Embryonic facial prominence (tissue), 1 donor: ENCODE data around the gene ITGB3BP.
"Not testable (repeated sequence)": the region's sequence is repeated elsewhere in the genome, so short reads cannot be mapped to it uniquely, and the experiment has no call there.

ENCODE experiments used
- DNase-seq: peaks from one replicate; pipeline ENCODE4 v3.0.0-alpha.2; 2016; ENCODE audit errors: extremely low spot score

The ITGB3BP gene

GRCh38 chr1:63506782-63507181 lies 16.2 kb downstream of the ITGB3BP start:
- no peak for DNase-seq

DNA sequence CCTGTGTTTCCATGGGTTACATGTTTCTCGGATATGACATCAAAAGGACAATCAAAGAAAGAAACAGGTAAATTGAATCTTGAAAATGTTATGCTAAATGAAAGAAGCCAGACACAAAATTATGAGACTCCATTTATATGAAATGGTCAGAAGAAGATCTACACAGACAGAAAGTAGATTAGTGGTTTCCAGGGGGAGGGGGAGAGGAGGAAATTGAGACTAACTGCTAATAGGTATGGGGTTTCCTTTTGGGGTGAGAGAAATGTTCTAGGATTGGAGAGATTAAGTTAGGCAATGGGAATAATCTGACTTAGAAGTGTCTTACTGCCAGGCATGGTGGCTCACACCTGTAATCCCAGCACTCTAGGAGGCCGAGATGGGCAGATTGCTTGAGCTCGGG lies 21.8 kb downstream of the ITGB3BP start:
- no peak for DNase-seq

DNA sequence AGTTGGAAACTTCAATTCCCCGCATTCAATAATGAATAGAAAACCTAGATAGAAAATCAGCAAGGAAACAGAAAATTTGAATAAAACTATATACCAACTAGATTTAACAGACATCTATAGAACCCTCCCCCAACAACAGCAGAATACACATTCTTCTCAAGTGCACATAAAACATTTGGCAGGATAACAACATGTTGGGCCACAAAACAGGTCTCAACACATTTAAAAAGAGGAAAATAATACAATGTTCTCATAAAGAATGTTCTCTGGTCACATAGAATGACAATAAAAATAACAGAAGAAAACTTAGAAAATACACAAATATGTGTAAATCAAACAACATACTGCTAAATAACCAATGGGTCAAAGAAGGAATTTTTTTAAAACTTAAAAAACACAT lies 24.9 kb downstream of the ITGB3BP start:
- no peak for DNase-seq

- no peak for DNase-seq
Observed at GRCh38 chr1:63497577-63497976, 25.4 kb downstream of the ITGB3BP start.

GRCh38 chr1:63487336-63488065 lies 35.5 kb downstream of the ITGB3BP start:
- DNase-seq: peak; percentile 11

DNA sequence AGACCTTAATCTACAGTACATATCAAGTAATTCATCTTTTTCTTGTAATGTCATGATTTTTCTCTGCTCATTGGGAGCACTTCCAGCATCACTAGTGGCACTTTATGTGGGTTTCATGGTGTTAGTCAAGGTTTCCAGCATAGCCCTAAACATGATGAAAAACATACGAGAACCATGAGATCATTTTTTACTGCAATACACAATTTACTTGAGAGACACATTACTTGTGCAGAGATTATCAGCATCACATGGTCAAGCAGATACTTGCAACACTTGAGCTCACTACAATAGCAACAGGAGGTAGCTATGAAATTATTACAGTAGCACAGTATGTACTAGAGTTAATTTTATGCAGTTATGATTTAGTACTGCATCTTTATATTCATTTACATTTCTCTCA lies 36.4 kb downstream of the ITGB3BP start:
- DNase-seq: no peak

DNA sequence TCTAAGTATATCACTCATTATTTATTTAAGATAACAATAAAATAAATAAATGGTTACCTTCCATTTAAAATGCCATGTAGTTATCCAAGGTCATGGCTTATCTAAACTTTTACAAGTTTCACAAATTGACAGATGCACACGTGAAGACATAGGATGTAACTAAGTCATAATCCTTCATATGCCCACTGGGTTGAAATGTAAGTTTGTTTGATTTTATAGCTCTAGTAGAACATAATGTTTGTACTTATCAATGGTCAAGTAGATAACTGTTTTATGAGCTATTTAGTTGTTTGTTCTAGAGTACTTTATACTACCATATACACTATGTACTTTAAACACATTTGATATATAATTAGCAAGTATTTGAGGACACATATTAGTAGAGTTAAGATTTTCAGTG lies 43.0 kb downstream of the ITGB3BP start:
- no peak for DNase-seq

DNA sequence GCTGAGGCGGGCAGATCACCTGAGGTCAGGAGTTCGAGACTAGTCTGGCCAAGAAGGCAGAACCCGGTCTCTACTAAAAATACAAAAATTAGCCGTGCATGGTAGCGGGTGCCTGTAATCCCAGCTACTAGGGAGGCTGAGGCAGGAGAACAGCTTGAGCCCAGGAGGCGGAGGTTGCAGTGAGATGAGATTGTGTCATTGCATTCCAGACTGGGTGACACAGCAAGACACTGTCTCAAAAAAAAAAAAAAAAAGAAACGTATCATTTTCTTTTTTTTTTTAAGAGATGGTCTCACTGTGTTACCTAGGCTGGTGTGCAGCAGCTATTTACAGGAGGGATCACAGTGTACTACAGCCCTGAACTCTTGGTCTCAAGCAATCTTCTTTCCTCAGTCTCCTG lies 47.3 kb downstream of the ITGB3BP start:
- no peak for DNase-seq

- DNase-seq: not testable (repeated sequence)
Observed at GRCh38 chr1:63468683-63469082, 54.3 kb downstream of the ITGB3BP start.

GRCh38 chr1:63466759-63467158 lies 56.3 kb downstream of the ITGB3BP start:
- no peak for DNase-seq

GRCh38 chr1:63466181-63466580 lies 56.8 kb downstream of the ITGB3BP start:
- no peak for DNase-seq

DNA sequence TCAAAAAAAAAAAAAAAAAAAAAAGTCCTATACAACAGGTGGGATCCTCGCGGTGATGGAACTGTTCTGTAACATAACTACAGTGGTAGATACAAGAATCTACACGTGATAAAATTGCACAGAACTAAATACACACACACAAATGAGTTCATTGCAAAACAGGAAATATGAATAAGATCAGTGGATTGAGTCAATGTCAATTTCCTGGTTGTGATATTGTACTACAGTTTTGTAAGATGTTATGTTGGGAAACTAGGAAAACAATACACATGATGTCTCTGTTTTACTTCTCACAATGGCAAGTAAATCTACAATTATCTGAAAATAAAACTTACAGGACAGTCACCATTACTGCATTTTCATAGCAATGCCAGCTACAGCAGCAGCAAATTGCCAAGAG lies 59.8 kb downstream of the ITGB3BP start:
- DNase-seq: no peak

- DNase-seq: no peak
Observed at GRCh38 chr1:63461661-63462230, 61.3 kb downstream of the ITGB3BP start.

DNA sequence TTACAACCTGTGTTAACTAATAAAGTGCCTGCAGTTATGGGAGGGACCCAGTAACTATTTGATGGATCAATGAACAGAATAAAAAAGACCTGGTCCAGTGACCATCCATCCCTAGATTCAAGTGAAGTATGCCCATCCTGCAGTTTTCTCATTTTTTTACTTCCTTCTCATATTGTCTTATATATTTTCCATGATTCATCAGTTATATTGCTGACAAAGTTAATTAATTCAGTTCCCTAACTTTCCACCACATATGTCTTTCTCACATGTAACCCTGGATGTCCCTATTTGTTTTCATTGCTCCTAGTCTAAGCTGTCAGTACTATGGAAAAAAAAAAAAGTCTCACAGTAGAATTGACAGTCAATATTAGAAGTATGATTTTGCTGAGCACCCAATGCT lies 64.3 kb downstream of the ITGB3BP start:
- no peak for DNase-seq

DNA sequence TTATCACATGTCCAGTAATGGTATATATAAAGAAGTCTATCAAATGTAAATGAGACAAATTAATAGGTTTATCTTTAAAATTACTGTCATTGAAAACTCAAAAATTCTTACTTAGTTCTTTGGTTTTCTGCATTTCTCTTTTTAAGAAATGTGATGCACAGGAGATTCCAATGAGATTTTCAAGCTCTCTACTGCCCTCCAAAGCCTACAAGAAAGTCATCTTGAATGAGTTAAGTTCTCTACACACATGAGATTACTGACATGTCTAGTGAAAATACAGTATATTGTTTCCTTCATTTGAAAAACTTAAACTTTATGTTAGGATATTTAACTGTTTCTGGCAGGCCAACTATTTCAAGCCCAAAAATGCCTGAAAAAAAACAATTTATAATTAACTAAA lies 68.8 kb downstream of the ITGB3BP start:
- peak; percentile 23 for DNase-seq

DNA sequence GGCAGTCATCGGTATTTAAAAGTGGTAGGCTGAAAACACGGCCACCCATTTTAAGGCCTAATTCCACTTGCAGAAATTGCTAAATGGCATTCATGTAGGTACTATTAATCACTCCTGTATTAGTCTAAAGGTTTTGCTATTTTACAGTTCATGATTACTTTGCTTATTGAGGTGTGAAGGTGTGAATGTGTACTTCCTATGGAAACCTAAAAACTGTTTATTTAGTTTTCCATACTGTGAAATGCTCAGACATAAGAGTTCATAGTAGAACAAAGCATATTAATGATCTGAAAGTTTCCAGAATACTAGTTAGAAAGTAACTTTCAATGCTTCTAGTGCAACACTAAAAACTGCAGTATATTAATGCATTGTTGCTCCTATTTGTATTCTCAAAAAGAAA lies 69.8 kb downstream of the ITGB3BP start:
- no peak for DNase-seq

- DNase-seq: no peak
Observed at GRCh38 chr1:63450416-63450815, 72.6 kb downstream of the ITGB3BP start.

- DNase-seq: no peak
Observed at GRCh38 chr1:63448731-63449246, 74.2 kb downstream of the ITGB3BP start.

DNA sequence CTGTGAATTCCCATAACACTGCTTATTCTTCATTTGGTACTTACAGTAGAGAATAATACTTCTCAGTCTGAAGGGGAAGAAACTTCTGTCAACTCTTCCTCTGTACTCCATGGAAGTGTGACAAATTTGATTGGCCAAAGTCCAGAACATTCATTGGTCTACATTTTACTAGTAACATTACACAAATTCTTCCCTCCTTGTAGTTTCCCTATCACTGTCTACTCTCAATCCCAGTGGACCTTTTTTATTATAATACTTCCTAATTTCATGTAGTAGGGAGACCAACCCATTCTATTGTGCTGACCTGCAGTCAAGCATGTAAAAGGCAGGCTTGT lies 80.9 kb downstream of the ITGB3BP start:
- DNase-seq: no peak

DNA sequence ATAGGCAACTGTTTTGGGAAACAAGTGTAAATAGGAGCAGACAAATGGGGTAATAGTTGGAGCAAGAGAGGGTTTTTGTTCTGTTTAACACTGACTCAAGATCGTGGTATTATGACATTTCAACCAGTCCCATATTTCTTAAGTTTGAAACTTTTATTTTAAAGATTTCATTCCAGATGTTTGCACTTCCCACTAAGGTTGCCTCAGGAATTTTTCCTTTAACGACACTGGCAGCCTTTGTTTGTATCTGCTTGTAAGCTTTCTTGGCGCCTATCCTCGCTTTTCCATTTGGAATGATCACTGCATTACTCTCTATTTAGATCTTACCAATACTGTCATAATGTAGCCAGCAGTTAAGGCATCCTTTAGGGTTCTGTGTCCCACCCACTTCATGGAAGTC lies 87.9 kb downstream of the ITGB3BP start:
- DNase-seq: no peak

GRCh38 chr1:63429281-63429680 lies 93.7 kb downstream of the ITGB3BP start:
- DNase-seq: no peak

DNA sequence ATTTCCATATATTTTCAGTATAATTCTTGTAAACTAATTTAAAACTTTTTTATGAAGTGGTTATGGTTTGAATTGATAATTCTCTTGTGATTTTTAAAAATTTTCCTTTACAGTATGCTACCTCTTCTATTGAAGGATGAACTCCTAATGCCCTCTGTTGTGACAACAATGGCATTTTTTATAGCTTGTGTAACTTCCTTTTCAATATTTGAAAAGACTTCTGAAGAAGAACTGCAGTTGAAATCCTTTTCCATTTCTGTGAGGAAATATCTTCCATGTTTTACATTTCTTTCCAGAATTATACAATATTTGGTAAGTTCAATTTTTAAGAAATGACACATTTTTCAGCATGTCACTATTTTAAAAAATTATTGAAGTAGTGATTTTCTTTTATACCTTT lies 94.2 kb downstream of the ITGB3BP start:
- DNase-seq: no peak

DNA sequence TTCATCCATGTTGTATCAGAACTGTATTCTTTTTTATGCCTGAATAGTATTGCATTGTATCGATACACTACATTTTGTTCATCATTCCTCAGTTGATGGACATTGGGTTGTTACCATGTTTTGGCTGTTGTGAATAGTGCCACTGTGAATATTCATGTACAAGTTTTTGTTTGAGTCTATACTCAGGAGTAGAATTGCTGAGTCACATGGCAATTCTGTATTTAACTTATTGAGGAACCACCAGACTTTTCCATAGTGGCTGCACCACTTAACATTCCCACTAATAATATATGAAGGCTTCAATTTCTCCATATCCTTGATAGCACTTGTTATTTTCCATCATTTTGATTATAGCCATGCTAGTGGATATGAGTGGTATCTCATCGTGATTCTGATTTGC lies 99.4 kb downstream of the ITGB3BP start:
- DNase-seq: no peak

GRCh38 chr1:63420746-63421145 lies 102.3 kb downstream of the ITGB3BP start:
- not testable (repeated sequence) for DNase-seq
